ENCODE data around the gene TPR. TPM values are rescaled to one million over a fixed set of nuclear protein-coding genes. Genes with fewer than 3 reads are reported as not detected.
"Not testable (repeated sequence)": the region's sequence is repeated elsewhere in the genome, so short reads cannot be mapped to it uniquely, and the experiment has no call there.

Gene TPR
- total RNA-seq, 1 donor from 2014 or later = 134 TPM

DNA sequence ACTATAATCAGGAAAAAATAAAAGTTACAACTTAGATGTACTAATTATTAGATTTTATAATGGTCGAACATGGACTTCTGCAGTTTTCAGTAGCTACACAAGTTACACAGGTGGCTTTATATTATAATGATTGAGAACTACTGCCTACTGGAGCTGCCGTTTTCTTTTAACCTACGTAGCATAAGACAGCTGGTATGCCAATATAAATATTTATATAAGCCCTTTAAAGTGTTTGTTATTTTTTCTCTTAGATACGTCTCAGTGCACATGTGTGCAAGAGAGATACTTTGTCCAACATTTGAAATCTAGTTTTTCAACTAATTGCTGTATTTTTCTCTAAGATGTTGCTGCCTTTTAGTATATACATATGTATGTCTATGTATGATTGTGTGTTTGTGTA, 43.5 kb upstream of the TPR start:
- Mint-ChIP-seq H3K36me3 (ENCODE audit: insufficient read depth) (peaks cover 15% of the 10 kb centered on the region), H3K27me3 (no peaks in the 10 kb centered on the region), H3K9me3 (ENCODE audit: low read depth) (no peaks in the 10 kb centered on the region), H3K4me1 (ENCODE audit: low read depth) (no peaks in the 10 kb centered on the region), H3K27ac (no peak overlapping the region), H3K4me3 (ENCODE audit: low read depth) (no peak overlapping the region)
- no peak for TF ChIP-seq CTCF (IDR thresholded peaks at IDR 0.05; ENCODE audit: unreplicated experiment)
- DNase-seq (ENCODE audit: low spot score, unreplicated experiment) = no peak

DNA sequence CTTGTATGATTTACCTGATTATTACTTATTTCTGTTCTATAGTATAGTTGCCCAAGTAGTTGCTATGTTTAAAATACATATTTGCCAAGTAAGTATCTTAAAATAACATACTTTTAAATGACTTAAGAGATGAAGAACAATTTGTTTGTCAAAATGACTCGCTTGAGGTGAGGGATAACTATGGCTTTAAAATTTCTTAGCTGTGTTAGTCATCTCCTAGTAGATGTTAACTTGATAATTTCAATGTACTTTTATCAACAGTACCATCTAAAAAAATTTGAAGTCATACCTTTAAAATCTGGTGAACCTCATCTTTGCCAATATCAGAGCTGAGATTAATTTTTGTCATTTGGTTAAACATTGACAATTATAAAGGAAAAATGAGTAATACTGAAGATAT, 38.3 kb upstream of the TPR start:
- H3K4me1 Mint-ChIP-seq (ENCODE audit: low read depth) = no peaks in the 10 kb centered on the region
- H3K27me3 Mint-ChIP-seq = no peaks in the 10 kb centered on the region
- H3K36me3 Mint-ChIP-seq (ENCODE audit: insufficient read depth) = peaks cover 9% of the 10 kb centered on the region
- no peak overlapping the region for H3K4me3 Mint-ChIP-seq (ENCODE audit: low read depth)
- TF ChIP-seq CTCF (IDR thresholded peaks at IDR 0.05; ENCODE audit: unreplicated experiment) = no peak
- no peak overlapping the region for H3K27ac Mint-ChIP-seq
- H3K9me3 Mint-ChIP-seq (ENCODE audit: low read depth) = no peaks in the 10 kb centered on the region
- DNase-seq (ENCODE audit: low spot score, unreplicated experiment) = no peak

DNA sequence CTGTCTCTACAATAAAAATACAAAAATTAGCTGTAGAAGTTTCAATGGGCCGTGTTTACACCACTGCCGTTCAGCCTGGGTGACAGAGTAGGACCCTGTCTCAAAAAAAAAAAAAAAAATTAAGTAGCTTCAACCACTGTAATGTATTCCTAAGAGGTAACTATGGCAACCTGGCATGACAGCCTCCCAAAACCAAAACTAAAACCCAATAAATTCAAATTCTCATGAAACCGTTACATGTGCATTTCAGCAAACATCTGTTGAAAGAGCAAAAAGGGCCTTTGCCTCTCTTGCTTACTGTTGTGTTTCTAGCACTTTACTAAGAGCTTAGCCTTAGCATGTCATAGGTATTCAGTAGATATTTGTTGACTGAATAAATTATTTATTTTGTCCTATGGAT, 34.0 kb upstream of the TPR start:
- Mint-ChIP-seq H3K27me3 (no peaks in the 10 kb centered on the region), H3K27ac (no peak overlapping the region), H3K9me3 (ENCODE audit: low read depth) (no peaks in the 10 kb centered on the region), H3K36me3 (ENCODE audit: insufficient read depth) (peaks cover 10% of the 10 kb centered on the region), H3K4me3 (ENCODE audit: low read depth) (no peak overlapping the region), H3K4me1 (ENCODE audit: low read depth) (no peaks in the 10 kb centered on the region)
- no peak for DNase-seq (ENCODE audit: low spot score, unreplicated experiment)
- TF ChIP-seq CTCF (IDR thresholded peaks at IDR 0.05; ENCODE audit: unreplicated experiment) = no peak

DNA sequence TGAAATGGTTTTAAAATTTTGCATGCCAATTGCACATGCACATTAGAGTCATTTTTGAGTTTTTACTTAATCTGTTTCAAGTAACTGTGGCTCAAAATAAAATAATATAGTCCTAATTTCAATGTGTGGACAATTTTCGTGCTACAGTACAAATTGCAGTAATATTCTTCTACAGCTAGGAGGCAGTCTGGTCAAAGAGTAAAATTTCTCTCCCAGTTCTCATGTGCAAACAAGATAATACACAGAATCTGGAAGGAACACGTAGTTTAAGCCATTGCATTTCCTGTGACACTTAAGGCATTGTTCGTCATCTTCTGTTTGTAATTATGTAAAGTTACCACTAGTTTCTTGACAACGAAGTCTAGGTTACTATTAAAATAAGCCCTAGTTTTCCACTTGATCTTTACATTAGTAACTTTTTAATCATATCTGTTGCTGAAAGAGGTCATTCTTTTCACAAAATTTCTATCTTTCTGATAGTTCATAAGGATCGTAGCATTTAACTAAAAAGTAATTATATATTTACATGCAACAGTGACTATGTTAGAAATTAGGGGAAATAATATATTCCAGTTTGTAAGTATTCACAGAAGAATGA, 29.5 kb upstream of the TPR start:
- peaks cover 12% of the 10 kb centered on the region for H3K36me3 Mint-ChIP-seq (ENCODE audit: insufficient read depth)
- H3K9me3 Mint-ChIP-seq (ENCODE audit: low read depth) = no peaks in the 10 kb centered on the region
- DNase-seq (ENCODE audit: low spot score, unreplicated experiment) = no peak
- no peak overlapping the region for H3K4me3 Mint-ChIP-seq (ENCODE audit: low read depth)
- no peak overlapping the region for H3K27ac Mint-ChIP-seq
- TF ChIP-seq CTCF (IDR thresholded peaks at IDR 0.05; ENCODE audit: unreplicated experiment) = peak; percentile 67
- H3K4me1 Mint-ChIP-seq (ENCODE audit: low read depth) = no peaks in the 10 kb centered on the region
- no peaks in the 10 kb centered on the region for H3K27me3 Mint-ChIP-seq

DNA sequence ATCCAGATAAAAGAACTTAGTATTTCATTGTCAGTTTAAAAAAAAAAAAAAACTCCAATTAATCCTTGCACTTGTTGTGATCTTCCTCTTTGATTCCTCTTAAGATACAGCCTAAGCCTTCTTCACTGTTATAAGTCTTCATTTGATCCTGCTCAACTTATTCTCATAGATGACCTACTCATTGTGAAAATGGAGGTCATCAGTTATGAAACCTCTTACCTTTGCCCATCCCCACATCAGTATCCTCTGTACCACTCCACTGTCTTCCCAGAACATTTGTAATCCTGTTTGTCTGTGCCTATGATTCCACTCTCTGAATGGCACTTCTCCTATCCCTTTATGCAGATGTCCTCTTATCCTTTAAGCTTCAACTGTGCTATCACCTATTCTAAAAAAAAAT, 28.6 kb upstream of the TPR start:
- H3K27ac Mint-ChIP-seq = no peak overlapping the region
- H3K9me3 Mint-ChIP-seq (ENCODE audit: low read depth) = no peaks in the 10 kb centered on the region
- peaks cover 12% of the 10 kb centered on the region for H3K36me3 Mint-ChIP-seq (ENCODE audit: insufficient read depth)
- H3K4me3 Mint-ChIP-seq (ENCODE audit: low read depth) = no peak overlapping the region
- TF ChIP-seq CTCF (IDR thresholded peaks at IDR 0.05; ENCODE audit: unreplicated experiment) = no peak
- no peak for DNase-seq (ENCODE audit: low spot score, unreplicated experiment)
- H3K4me1 Mint-ChIP-seq (ENCODE audit: low read depth) = no peaks in the 10 kb centered on the region
- no peaks in the 10 kb centered on the region for H3K27me3 Mint-ChIP-seq

GRCh38 chr1:186401446-186401845, 26.4 kb upstream of the TPR start:
- H3K9me3 Mint-ChIP-seq (ENCODE audit: low read depth); DNase-seq (ENCODE audit: low spot score, unreplicated experiment); H3K27me3 Mint-ChIP-seq; H3K27ac Mint-ChIP-seq; H3K36me3 Mint-ChIP-seq (ENCODE audit: insufficient read depth); H3K4me3 Mint-ChIP-seq (ENCODE audit: low read depth); H3K4me1 Mint-ChIP-seq (ENCODE audit: low read depth): not testable (repeated sequence)

DNA sequence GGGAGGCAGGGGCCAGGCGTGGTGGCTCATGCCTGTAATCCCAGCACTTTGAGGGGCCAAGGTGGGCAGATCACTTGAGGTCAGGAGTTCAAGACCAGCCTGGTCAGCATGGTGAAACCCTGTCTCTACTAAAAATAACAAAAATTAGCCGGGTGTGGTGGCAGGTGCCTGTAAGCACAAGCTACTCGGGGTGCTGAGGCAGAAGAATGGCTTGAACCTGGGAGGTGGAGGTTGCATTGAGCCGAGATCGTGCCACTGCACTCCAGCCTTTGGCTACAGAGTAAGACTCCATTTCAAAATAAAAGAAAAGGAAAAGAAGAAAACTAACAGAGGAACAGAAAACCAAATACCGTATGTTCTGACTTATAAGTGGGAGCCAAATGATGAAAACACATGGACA, 17.7 kb upstream of the TPR start:
- H3K27me3 Mint-ChIP-seq; H3K27ac Mint-ChIP-seq; H3K9me3 Mint-ChIP-seq (ENCODE audit: low read depth); H3K4me3 Mint-ChIP-seq (ENCODE audit: low read depth); DNase-seq (ENCODE audit: low spot score, unreplicated experiment); H3K4me1 Mint-ChIP-seq (ENCODE audit: low read depth): not testable (repeated sequence)
- peaks cover 11% of the 10 kb centered on the region for H3K36me3 Mint-ChIP-seq (ENCODE audit: insufficient read depth)

Data from progenitor cell of endocrine pancreas (in vitro differentiated cells).